CD4-positive, CD25-positive, alpha-beta regulatory T cell (primary cell): ENCODE measurements around the gene MAB21L4. TPM values are rescaled to one million over a fixed set of nuclear protein-coding genes. Genes with fewer than 3 reads are reported as not detected.

Source experiments
- ATAC-seq, 2 donors: fragments of 150-1000 bp; cut with Tn5 transposase; one replicate each; pipeline ENCODE4 v1.10.0; 2021; ENCODE audit warnings: low read depth in 2 of 2, moderate number of reproducible peaks in 2 of 2, moderate library complexity in 1 of 2
- DNase-seq, 3 donors: peaks; one replicate each; pipeline versions ENCODE4 v3.0.0 to v3.0.0-alpha.2; 2012 to 2022; ENCODE audit warnings: mixed read lengths in 1 of 3
- H3K27ac ChIP-seq: one replicate; pipeline ENCODE4 v1.7.0; 2013; ENCODE audit warnings: mild to moderate bottlenecking, low read length; ENCODE audit not compliant: insufficient read depth, poor library complexity, severe bottlenecking
- H3K27me3 ChIP-seq: one replicate; pipeline ENCODE4 v1.7.0; 2013; ENCODE audit warnings: low read length; ENCODE audit not compliant: control insufficient read depth, insufficient read depth
- H3K36me3 ChIP-seq: one replicate; pipeline ENCODE4 v1.7.0; 2013; ENCODE audit warnings: mild to moderate bottlenecking, low read length, moderate library complexity; ENCODE audit not compliant: control insufficient read depth, insufficient read depth
- H3K4me1 ChIP-seq: 2 replicates; pipeline ENCODE4 v1.7.0; 2013; ENCODE audit warnings: mild to moderate bottlenecking, low read length; ENCODE audit not compliant: insufficient read depth, control insufficient read depth, poor library complexity, severe bottlenecking
- H3K4me3 ChIP-seq: one replicate; pipeline ENCODE4 v1.7.0; 2013; ENCODE audit warnings: low read depth, mild to moderate bottlenecking, low read length, moderate library complexity
- H3K9me3 ChIP-seq, 2 experiments: 1 replicate in 1 of 2; 2 replicates in 1 of 2; pipeline ENCODE4 v1.7.0; 2013; ENCODE audit warnings: low read length in 2 of 2, mild to moderate bottlenecking in 1 of 2, moderate library complexity in 1 of 2; ENCODE audit not compliant: control insufficient read depth in 2 of 2
- H3K27ac Mint-ChIP-seq, 3 donors: one replicate each; pipeline ENCODE4 v1.8.0; 2020 to 2022; ENCODE audit warnings: mild to moderate bottlenecking in 3 of 3, mixed read lengths in 3 of 3, moderate library complexity in 2 of 3
- H3K27me3 Mint-ChIP-seq: one replicate; pipeline ENCODE4 v1.8.0; 2022; ENCODE audit warnings: mild to moderate bottlenecking, mixed read lengths
- H3K36me3 Mint-ChIP-seq: one replicate; pipeline ENCODE4 v1.8.0; 2020; ENCODE audit warnings: mixed read lengths
- H3K4me1 Mint-ChIP-seq, 4 donors: one replicate each; pipeline ENCODE4 v1.8.0; 2020 to 2022; ENCODE audit warnings: mixed read lengths in 4 of 4, mild to moderate bottlenecking in 1 of 4
- H3K4me3 Mint-ChIP-seq, 4 donors: one replicate each; pipeline ENCODE4 v1.8.0; 2020 to 2022; ENCODE audit warnings: mild to moderate bottlenecking in 4 of 4, mixed read lengths in 4 of 4, moderate library complexity in 3 of 4
- H3K9me3 Mint-ChIP-seq, 7 donors: one replicate each; pipeline ENCODE4 v1.8.0; 2020 to 2022; ENCODE audit warnings: mixed read lengths in 7 of 7, mild to moderate bottlenecking in 3 of 7, moderate library complexity in 2 of 7
- polyA plus RNA-seq, 4 donors: library from polyadenylated mRNA; unstranded; fragments of 300-500 nt; fragmentation: Illumina TruSeq; gene quantifications; one replicate each; pipeline ENCODE4 v1.2.3, GENCODE V29; 2021
- total RNA-seq: library from RNA; stranded (reverse); gene quantifications from one replicate; pipeline ENCODE4 v1.2.3, GENCODE V29; 2022

Gene MAB21L4
- total and polyA plus RNA-seq, 5 donors from 2014 or later: not detected

DNA sequence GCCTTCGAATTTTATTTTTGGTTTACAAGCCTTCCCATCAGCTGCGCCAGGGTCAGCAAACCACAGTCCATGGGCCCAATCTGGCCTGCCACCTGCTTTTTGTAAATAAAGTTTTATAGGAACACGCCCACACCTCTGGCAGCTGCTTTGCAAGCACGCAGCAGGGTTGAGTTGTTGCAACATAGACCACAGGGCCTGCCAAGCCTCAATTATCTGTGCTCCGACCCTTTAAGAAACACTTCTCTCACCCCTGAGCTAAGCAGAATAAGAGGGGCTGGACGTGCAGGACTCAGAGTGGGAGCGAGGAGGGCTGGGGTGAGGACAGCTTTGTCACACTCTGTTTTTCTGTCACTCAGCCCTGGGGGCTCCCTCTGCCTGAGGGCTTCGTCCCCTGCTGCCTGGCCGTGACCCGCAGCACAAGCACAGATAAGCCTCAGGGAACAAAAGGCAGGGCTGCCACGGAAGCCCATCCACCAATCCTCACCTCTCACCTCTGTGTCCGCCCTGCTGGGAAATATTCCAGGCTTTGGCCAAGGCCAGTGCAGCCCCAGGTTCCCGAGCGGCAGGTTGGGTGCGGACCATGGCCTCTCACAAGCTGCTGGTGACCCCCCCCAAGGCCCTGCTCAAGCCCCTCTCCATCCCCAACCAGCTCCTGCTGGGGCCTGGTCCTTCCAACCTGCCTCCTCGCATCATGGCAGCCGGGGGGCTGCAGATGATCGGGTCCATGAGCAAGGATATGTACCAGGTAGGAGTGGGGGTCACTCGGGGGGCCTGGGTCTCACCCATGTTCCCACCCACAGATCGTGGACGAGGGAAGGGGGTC, 27.5 kb downstream of the MAB21L4 start, which contains the start of gene AGXT:
AGXT (plus strand) TSS at position 539 of the 823 bp plus-strand sequence; CDS start at position 581, 42 bp downstream.
- no peaks in the 10 kb centered on the region for H3K27me3 ChIP-seq
- no peak within 1 kb of the TSS for H3K4me3 ChIP-seq
- Mint-ChIP-seq H3K27ac (peak within 1 kb of the TSS in 1 of 3 donors; percentile 58), H3K4me1 (no peaks in the 10 kb centered on the region), H3K4me3 (no peak within 1 kb of the TSS), H3K9me3 (peaks cover 0 to 1% (median 0%) of the 10 kb centered on the region in 7 donors), H3K36me3 (no peaks in the 10 kb centered on the region), H3K27me3 (peaks cover 13% of the 10 kb centered on the region)
- no peaks in the 10 kb centered on the region for H3K36me3 ChIP-seq
- H3K4me1 ChIP-seq: no peaks in the 10 kb centered on the region
- ATAC-seq (no peak), DNase-seq (no peak)
- H3K27ac ChIP-seq: no peak within 1 kb of the TSS
- H3K9me3 ChIP-seq: no peaks in the 10 kb centered on the region

DNA sequence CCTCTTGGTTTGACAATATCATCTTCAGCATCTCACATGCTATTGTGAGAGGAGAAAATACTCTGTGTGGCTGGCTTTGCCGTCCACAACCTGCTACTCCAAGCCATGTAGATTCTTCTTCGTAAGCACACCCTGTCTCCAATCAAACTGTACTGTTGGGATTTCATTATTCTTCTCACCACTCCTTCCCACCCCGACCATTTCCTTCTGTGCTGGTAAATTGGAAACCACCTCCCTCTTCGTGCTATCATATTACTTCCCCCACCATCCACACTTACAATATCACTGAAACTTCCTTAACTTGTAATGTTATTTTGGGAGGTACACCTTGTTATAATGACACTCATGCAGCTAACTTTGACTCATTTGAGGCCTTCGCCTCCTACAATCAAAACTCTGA, 30.6 kb downstream of the MAB21L4 start:
- Mint-ChIP-seq H3K9me3 (peaks cover 0 to 1% (median 0%) of the 10 kb centered on the region in 7 donors), H3K27me3 (peaks cover 21% of the 10 kb centered on the region), H3K4me3 (no peak overlapping the region), H3K36me3 (no peaks in the 10 kb centered on the region), H3K4me1 (no peaks in the 10 kb centered on the region), H3K27ac (no peak overlapping the region)
- ATAC-seq (no peak), DNase-seq (no peak)
- no peaks in the 10 kb centered on the region for H3K4me1 ChIP-seq
- no peak overlapping the region for H3K4me3 ChIP-seq
- no peaks in the 10 kb centered on the region for H3K27me3 ChIP-seq
- H3K36me3 ChIP-seq: no peaks in the 10 kb centered on the region
- H3K27ac ChIP-seq: no peak overlapping the region
- H3K9me3 ChIP-seq: no peaks in the 10 kb centered on the region

DNA sequence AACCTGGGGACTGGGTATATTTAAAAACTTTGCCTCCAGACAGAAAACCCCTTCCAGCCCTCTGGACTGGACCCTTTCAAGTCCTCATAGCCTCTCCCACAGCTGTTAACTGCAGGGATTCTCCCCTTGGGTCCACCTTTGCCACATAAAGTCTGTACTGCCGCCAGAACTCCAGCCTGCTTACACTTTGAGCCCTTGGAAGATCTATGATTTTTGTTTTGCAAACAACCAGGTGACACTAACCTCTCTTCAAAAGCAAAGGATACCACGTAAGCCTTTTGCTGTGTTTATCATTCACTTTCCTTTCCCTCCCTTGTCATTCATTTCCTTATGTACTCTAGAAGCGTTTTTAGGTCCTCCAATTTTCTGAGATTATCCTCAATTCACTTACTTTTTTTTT, 31.5 kb downstream of the MAB21L4 start:
- no peaks in the 10 kb centered on the region for H3K36me3 Mint-ChIP-seq
- Histone ChIP-seq H3K27me3 (no peaks in the 10 kb centered on the region), H3K4me3 (no peak overlapping the region), H3K27ac (no peak overlapping the region), H3K36me3 (no peaks in the 10 kb centered on the region), H3K9me3 (no peaks in the 10 kb centered on the region), H3K4me1 (no peaks in the 10 kb centered on the region)
- H3K4me3 Mint-ChIP-seq: no peak overlapping the region
- DNase-seq (no peak), ATAC-seq (no peak)
- H3K4me1 Mint-ChIP-seq: no peaks in the 10 kb centered on the region
- peak overlapping the region in 1 of 3 donors; percentile 64 for H3K27ac Mint-ChIP-seq
- H3K9me3 Mint-ChIP-seq: peaks cover 0 to 1% (median 0%) of the 10 kb centered on the region in 7 donors
- peaks cover 21% of the 10 kb centered on the region for H3K27me3 Mint-ChIP-seq

DNA sequence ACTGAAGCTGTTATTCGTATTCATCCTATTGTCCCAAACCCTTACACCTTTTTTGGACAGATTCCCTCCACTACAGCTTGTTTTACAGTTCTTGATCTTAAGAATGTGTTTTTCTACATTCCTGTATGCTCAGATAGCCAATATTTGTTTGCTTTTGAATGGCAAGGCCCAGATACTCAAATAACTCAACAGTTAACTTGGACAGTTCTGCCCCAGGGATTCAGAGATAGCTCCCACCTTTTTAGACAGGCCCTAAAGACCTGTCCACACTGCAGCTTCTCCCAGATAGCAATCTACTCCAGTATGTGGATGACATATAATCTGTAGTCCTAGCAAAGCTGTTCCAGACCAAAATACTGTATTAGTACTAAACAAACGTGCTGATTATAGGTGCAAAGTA, 34.4 kb downstream of the MAB21L4 start:
- H3K4me1 ChIP-seq: no peaks in the 10 kb centered on the region
- H3K36me3 ChIP-seq: no peaks in the 10 kb centered on the region
- no peak overlapping the region for H3K27ac Mint-ChIP-seq
- ATAC-seq (no peak), DNase-seq (no peak)
- H3K4me3 ChIP-seq: no peak overlapping the region
- H3K36me3 Mint-ChIP-seq: no peaks in the 10 kb centered on the region
- no peaks in the 10 kb centered on the region for H3K27me3 ChIP-seq
- H3K4me1 Mint-ChIP-seq: no peaks in the 10 kb centered on the region
- peaks cover 20% of the 10 kb centered on the region for H3K27me3 Mint-ChIP-seq
- no peaks in the 10 kb centered on the region for H3K9me3 ChIP-seq
- no peak overlapping the region for H3K27ac ChIP-seq
- no peak overlapping the region for H3K4me3 Mint-ChIP-seq
- peaks cover 0 to 3% (median 0%) of the 10 kb centered on the region in 7 donors for H3K9me3 Mint-ChIP-seq

DNA sequence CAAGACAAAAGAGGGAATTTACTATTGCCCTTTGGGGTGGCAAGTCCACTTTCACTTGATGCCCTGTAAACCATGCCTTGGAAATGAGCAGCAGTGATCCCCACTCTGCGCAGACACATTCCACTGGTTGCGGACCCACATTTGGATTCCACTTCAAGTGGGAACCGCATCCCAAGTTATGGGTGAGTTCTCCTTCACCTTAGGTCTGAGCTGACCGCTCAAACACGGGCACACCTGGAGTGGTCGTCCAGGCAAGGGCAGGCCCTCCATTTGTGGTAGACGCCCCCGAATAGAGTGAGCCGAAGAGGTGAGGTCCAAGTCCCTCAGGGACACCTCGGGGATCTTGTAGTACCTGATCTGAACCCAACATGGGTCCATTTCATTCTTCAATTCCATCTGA, 37.1 kb downstream of the MAB21L4 start:
- H3K4me3 ChIP-seq: no peak overlapping the region
- H3K27ac ChIP-seq: no peak overlapping the region
- H3K4me1 ChIP-seq: no peaks in the 10 kb centered on the region
- Mint-ChIP-seq H3K4me1 (no peaks in the 10 kb centered on the region), H3K36me3 (peaks cover 4% of the 10 kb centered on the region), H3K9me3 (peaks cover 0 to 12% (median 1%) of the 10 kb centered on the region in 7 donors), H3K27me3 (peaks cover 12% of the 10 kb centered on the region), H3K27ac (no peak overlapping the region), H3K4me3 (no peak overlapping the region)
- no peaks in the 10 kb centered on the region for H3K36me3 ChIP-seq
- no peak for DNase-seq
- no peaks in the 10 kb centered on the region for H3K27me3 ChIP-seq
- peaks cover 0 to 7% of the 10 kb centered on the region in 2 experiments for H3K9me3 ChIP-seq
- ATAC-seq: no peak

DNA sequence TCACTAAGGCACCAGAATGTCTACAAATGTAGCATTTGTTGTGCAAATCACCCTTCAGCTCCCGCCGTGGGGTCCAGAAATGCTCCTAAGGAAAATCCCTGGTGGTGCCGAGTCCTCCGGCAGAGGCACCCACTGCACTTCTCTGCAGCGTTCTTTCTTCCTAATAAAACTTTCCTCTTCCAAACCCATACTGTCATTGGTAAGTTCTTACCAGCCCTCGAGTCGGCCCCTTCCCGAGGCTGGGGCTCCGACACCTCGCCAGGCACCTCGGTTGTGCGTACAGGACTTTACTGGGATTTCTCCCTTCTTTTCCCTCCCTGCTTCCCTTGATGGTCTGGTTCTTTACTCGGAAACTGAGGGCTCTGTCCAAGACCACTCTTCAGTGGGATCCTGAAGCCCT, 37.6 kb downstream of the MAB21L4 start:
- peaks cover 0 to 12% (median 1%) of the 10 kb centered on the region in 7 donors for H3K9me3 Mint-ChIP-seq

DNA sequence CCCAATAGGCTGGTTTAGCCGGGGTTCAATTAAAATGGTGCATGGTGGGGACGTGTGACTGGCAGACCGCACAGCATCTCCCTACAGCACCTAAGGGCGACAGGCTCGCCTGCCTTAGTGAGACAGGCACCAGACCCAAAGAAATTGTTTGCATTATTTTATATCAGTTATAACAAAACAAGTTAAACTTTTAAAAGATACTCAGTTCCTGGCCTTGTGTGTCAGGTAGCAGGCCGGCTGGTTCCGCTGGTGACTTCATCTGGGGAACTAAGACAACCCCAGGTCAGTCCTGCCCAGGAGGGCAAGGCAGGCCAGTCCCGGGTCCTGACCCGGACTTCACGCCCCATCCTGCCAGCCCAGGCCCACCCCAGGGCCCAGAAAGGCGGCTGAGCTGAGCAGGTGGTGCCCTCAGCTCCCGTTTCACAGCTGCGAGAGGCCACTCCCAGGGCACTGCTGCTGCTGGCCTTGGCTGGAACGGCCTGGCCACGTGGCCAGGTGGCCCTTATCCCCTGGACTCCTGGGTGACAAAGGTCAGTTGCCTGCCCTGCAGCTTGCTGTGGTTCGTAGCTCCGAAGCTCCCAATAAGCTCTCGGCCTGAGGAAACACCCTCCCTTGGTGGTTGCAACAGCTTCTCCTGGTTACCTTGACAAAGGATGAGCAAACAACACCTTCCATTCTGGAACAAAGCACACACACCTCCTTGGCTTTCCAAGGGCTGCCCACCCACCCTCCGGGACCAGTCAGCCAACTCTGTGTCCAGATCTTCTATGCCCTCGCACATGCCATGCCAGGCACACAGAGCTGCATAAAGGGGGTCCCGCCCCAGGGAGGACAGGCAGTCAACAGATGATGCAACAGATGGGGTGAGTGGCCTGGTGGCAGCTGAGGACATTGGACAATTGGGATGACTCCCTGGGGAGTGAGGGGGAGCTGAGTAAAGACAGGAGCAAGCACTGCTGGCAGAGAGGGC, 38.6 kb downstream of the MAB21L4 start:
- Histone ChIP-seq H3K27me3 (no peaks in the 10 kb centered on the region), H3K27ac (no peak overlapping the region), H3K4me1 (no peaks in the 10 kb centered on the region), H3K4me3 (no peak overlapping the region), H3K36me3 (no peaks in the 10 kb centered on the region), H3K9me3 (peaks cover 0 to 7% of the 10 kb centered on the region in 2 experiments)
- peaks cover 8% of the 10 kb centered on the region for H3K27me3 Mint-ChIP-seq
- H3K27ac Mint-ChIP-seq: no peak overlapping the region
- no peaks in the 10 kb centered on the region for H3K4me1 Mint-ChIP-seq
- ATAC-seq (no peak), DNase-seq (no peak)
- no peak overlapping the region for H3K4me3 Mint-ChIP-seq
- peaks cover 4% of the 10 kb centered on the region for H3K36me3 Mint-ChIP-seq
- peaks cover 0 to 12% (median 1%) of the 10 kb centered on the region in 7 donors for H3K9me3 Mint-ChIP-seq

More for the DNA sequence above, 37.6 kb downstream of the MAB21L4 start:
- ATAC-seq (no peak), DNase-seq (no peak)
- H3K4me3 ChIP-seq: no peak overlapping the region
- no peaks in the 10 kb centered on the region for H3K4me1 Mint-ChIP-seq
- H3K36me3 ChIP-seq: no peaks in the 10 kb centered on the region
- H3K4me1 ChIP-seq: no peaks in the 10 kb centered on the region
- peaks cover 8% of the 10 kb centered on the region for H3K27me3 Mint-ChIP-seq
- peaks cover 4% of the 10 kb centered on the region for H3K36me3 Mint-ChIP-seq
- H3K27ac ChIP-seq: no peak overlapping the region
- no peak overlapping the region for H3K4me3 Mint-ChIP-seq
- no peak overlapping the region for H3K27ac Mint-ChIP-seq
- H3K9me3 ChIP-seq: peaks cover 0 to 7% of the 10 kb centered on the region in 2 experiments
- no peaks in the 10 kb centered on the region for H3K27me3 ChIP-seq
